Smooth muscle cell (in vitro differentiated cells): ENCODE data around the gene WNK2. TPM values are rescaled to one million over a fixed set of nuclear protein-coding genes. Genes with fewer than 3 reads are reported as not detected.

Source experiments
- DNase-seq: peaks from one replicate; lab custom pipeline; 2025; ENCODE audit not compliant: unreplicated experiment; lab: John Stamatoyannopoulos, UW
- H2AFZ ChIP-seq: fragments of 200-600 bp; sonication (generic); 2 replicates; pipeline ENCODE4 v1.6.0; 2016; ENCODE audit warnings: antibody characterized with exemption, low read depth, mild to moderate bottlenecking
- H3F3A ChIP-seq: fragments of 200-600 bp; sonication (generic); 2 replicates; pipeline ENCODE4 v1.6.0; 2017; ENCODE audit warnings: antibody characterized with exemption, low read depth
- H3K27ac ChIP-seq: fragments of 200-600 bp; sonication (generic); 2 replicates; pipeline ENCODE4 v1.5.1; 2016; ENCODE audit warnings: low read depth, mild to moderate bottlenecking
- H3K27me3 ChIP-seq: fragments of 200-600 bp; sonication (generic); 2 replicates; pipeline ENCODE4 v1.6.1; 2016; ENCODE audit warnings: low read depth, mild to moderate bottlenecking
- H3K36me3 ChIP-seq: fragments of 200-600 bp; sonication (generic); 2 replicates; pipeline ENCODE4 v1.5.1; 2016; ENCODE audit warnings: low read depth
- H3K4me1 ChIP-seq: fragments of 200-600 bp; sonication (generic); 2 replicates; pipeline ENCODE4 v1.5.1; 2016; ENCODE audit warnings: low read depth
- H3K4me2 ChIP-seq: fragments of 200-600 bp; sonication (generic); 2 replicates; pipeline ENCODE4 v1.6.0; 2016; ENCODE audit warnings: mild to moderate bottlenecking
- H3K4me3 ChIP-seq: fragments of 200-600 bp; sonication (generic); 2 replicates; pipeline ENCODE4 v1.5.1; 2016; ENCODE audit warnings: mild to moderate bottlenecking
- H3K79me2 ChIP-seq: fragments of 200-600 bp; sonication (generic); 2 replicates; pipeline ENCODE4 v1.6.0; 2016; ENCODE audit warnings: low read depth, mild to moderate bottlenecking
- H3K9ac ChIP-seq: fragments of 200-600 bp; sonication (generic); 2 replicates; pipeline ENCODE4 v1.6.0; 2016; ENCODE audit warnings: low read depth
- H3K9me3 ChIP-seq: fragments of 200-600 bp; sonication (generic); replicated peaks from 2 replicates; pipeline ENCODE4 v1.5.1; 2016; ENCODE audit warnings: low read depth
- H4K20me1 ChIP-seq: fragments of 200-600 bp; sonication (generic); 2 replicates; pipeline ENCODE4 v1.6.0; 2016; ENCODE audit warnings: low read depth
- CTCF ChIP-seq: fragments of 200-600 bp; sonication (generic); IDR thresholded peaks from 2 replicates; pipeline ENCODE4 v1.5.1; 2017; ENCODE audit warnings: borderline replicate concordance, mild to moderate bottlenecking, antibody characterized with exemption; ENCODE audit not compliant: insufficient read depth, poor library complexity, severe bottlenecking
- WGBS: methylation state at CpG from one replicate; pipeline ENCODE4 v1.1.7; 2016; ENCODE audit warnings: low lambda C conversion rate; 5-methylcytosine and 5-hydroxymethylcytosine counted together
- polyA plus RNA-seq: library from polyadenylated mRNA; unstranded; fragments of >200 nt; fragmentation: Nextera tagmentation; extraction: Ambion mirVana; gene quantifications from 2 replicates; pipeline ENCODE4 v1.2.1, GENCODE V29; 2016
- total RNA-seq: library from RNA; depleted of rRNA; stranded (reverse); fragments of >200 nt; gene quantifications from 2 replicates; pipeline ENCODE4 v1.2.3, GENCODE V29; 2014

WNK2 gene
- total and polyA plus RNA-seq, 2 experiments from 2014 or later, result 0.27 to 0.31 TPM

GRCh38 chr9:93295456-93296076 is 111.6 kb downstream of the WNK2 start:
- H3K4me3 ChIP-seq, result no peak overlapping the region
- no peak overlapping the region for H3K9ac ChIP-seq
- no peaks in the 10 kb centered on the region for H3K9me3 ChIP-seq
- no peak for DNase-seq
- H3K79me2 ChIP-seq, result no peaks in the 10 kb centered on the region
- 83% methylated on average over 1 of the region's 2 CpGs for WGBS
- H3K27me3 ChIP-seq, result peaks cover 4% of the 10 kb centered on the region
- H3K36me3 ChIP-seq, result no peaks in the 10 kb centered on the region
- H3F3A ChIP-seq, result no peaks in the 10 kb centered on the region
- no peaks in the 10 kb centered on the region for H4K20me1 ChIP-seq
- no peaks in the 10 kb centered on the region for H3K4me1 ChIP-seq
- no peak overlapping the region for H3K27ac ChIP-seq
- TF ChIP-seq CTCF, result no peak
- H3K4me2 ChIP-seq, result no peak overlapping the region
- no peak overlapping the region for H2AFZ ChIP-seq

GRCh38 chr9:93296889-93297480 is 113.0 kb downstream of the WNK2 start:
- H3K79me2 ChIP-seq, result no peaks in the 10 kb centered on the region
- no peaks in the 10 kb centered on the region for H3K36me3 ChIP-seq
- no peaks in the 10 kb centered on the region for H4K20me1 ChIP-seq
- H2AFZ ChIP-seq, result no peak overlapping the region
- no peak overlapping the region for H3K4me2 ChIP-seq
- H3K9me3 ChIP-seq, result no peaks in the 10 kb centered on the region
- H3K27ac ChIP-seq, result no peak overlapping the region
- no peak overlapping the region for H3K9ac ChIP-seq
- WGBS, result 91% methylated on average over 6 of the region's 17 CpGs
- no peak overlapping the region for H3K4me3 ChIP-seq
- H3K4me1 ChIP-seq, result no peaks in the 10 kb centered on the region
- no peaks in the 10 kb centered on the region for H3F3A ChIP-seq
- DNase-seq, result no peak
- no peak for TF ChIP-seq CTCF
- no peaks in the 10 kb centered on the region for H3K27me3 ChIP-seq

GRCh38 chr9:93297659-93298497 is 113.9 kb downstream of the WNK2 start:
- Histone ChIP-seq H4K20me1 (no peaks in the 10 kb centered on the region), H3K79me2 (no peaks in the 10 kb centered on the region), H3K4me2 (no peak overlapping the region), H3K4me1 (no peaks in the 10 kb centered on the region), H3K9ac (no peak overlapping the region), H2AFZ (no peak overlapping the region), H3K4me3 (no peak overlapping the region), H3F3A (no peaks in the 10 kb centered on the region), H3K27me3 (no peaks in the 10 kb centered on the region), H3K9me3 (no peaks in the 10 kb centered on the region), H3K27ac (no peak overlapping the region), H3K36me3 (no peaks in the 10 kb centered on the region)
- WGBS, result 79% methylated on average over 33 of the region's 33 CpGs
- TF ChIP-seq CTCF, result no peak
- DNase-seq, result no peak
